ENCODE results near the gene C5orf58.

C5orf58 gene

GRCh38 chr5:170232786-170233185 is at the start of gene C5orf58:
TSS of gene C5orf58 (plus strand) at chr5:170232985. CDS start at chr5:170234977, 1,992 bp downstream.
- no peak for TF ChIP-seq EZH2 (IDR thresholded peaks at IDR 0.05; ENCODE audit: borderline replicate concordance, low read length)
- TF ChIP-seq CTCF (IDR thresholded peaks at IDR 0.05; ENCODE audit: low read length): no peak
- Histone ChIP-seq H3K27me3 (ENCODE audit: insufficient read depth, low read length) (no peaks in the 10 kb centered on the region; the same call in 1 of the 2 replicates), H3K4me3 (ENCODE audit: low read depth, low read length, poor library complexity, severe bottlenecking) (no peak within 1 kb of the TSS), H3K9ac (ENCODE audit: low read length) (no peak within 1 kb of the TSS), H3K4me2 (ENCODE audit: low read length) (no peak within 1 kb of the TSS), H3K27ac (ENCODE audit: low read depth, low read length, poor library complexity, severe bottlenecking) (no peak within 1 kb of the TSS), H4K20me1 (ENCODE audit: insufficient read depth, low read length) (no peaks in the 10 kb centered on the region), H3K9me2 (ENCODE audit: low read depth, low read length) (no peaks in the 10 kb centered on the region), H3K4me1 (ENCODE audit: insufficient read depth, low read length, severe bottlenecking) (no peaks in the 10 kb centered on the region), H2AFZ (ENCODE audit: low read length) (no peak within 1 kb of the TSS), H3F3A (ENCODE audit: insufficient read depth, low read length) (no peaks in the 10 kb centered on the region), H3K79me2 (ENCODE audit: insufficient read depth, low read length) (no peaks in the 10 kb centered on the region), H3K9me3 (ENCODE audit: low read length) (no peaks in the 10 kb centered on the region), H3K36me3 (ENCODE audit: insufficient read depth, low read length) (no peaks in the 10 kb centered on the region)

- no peak overlapping the region for H3K4me2 ChIP-seq (ENCODE audit: low read length)
- H3F3A ChIP-seq (ENCODE audit: insufficient read depth, low read length): no peaks in the 10 kb centered on the region
- no peak overlapping the region for H3K27ac ChIP-seq (ENCODE audit: low read depth, low read length, poor library complexity, severe bottlenecking)
- no peaks in the 10 kb centered on the region for H3K9me3 ChIP-seq (ENCODE audit: low read length)
- H2AFZ ChIP-seq (ENCODE audit: low read length): no peak overlapping the region
- no peaks in the 10 kb centered on the region for H3K36me3 ChIP-seq (ENCODE audit: insufficient read depth, low read length)
- H4K20me1 ChIP-seq (ENCODE audit: insufficient read depth, low read length): no peaks in the 10 kb centered on the region
- H3K9ac ChIP-seq (ENCODE audit: low read length): no peak overlapping the region
- H3K4me1 ChIP-seq (ENCODE audit: insufficient read depth, low read length, severe bottlenecking): no peaks in the 10 kb centered on the region
- H3K4me3 ChIP-seq (ENCODE audit: low read depth, low read length, poor library complexity, severe bottlenecking): no peak overlapping the region
- TF ChIP-seq EZH2 (IDR thresholded peaks at IDR 0.05; ENCODE audit: borderline replicate concordance, low read length): no peak
- peak; percentile 92 for TF ChIP-seq CTCF (IDR thresholded peaks at IDR 0.05; ENCODE audit: low read length)
- no peaks in the 10 kb centered on the region for H3K27me3 ChIP-seq (ENCODE audit: insufficient read depth, low read length)
- H3K9me2 ChIP-seq (ENCODE audit: low read depth, low read length): no peaks in the 10 kb centered on the region
- no peaks in the 10 kb centered on the region for H3K79me2 ChIP-seq (ENCODE audit: insufficient read depth, low read length)
Observed at GRCh38 chr5:170183816-170184687, 48.7 kb upstream of the C5orf58 start.

DNA sequence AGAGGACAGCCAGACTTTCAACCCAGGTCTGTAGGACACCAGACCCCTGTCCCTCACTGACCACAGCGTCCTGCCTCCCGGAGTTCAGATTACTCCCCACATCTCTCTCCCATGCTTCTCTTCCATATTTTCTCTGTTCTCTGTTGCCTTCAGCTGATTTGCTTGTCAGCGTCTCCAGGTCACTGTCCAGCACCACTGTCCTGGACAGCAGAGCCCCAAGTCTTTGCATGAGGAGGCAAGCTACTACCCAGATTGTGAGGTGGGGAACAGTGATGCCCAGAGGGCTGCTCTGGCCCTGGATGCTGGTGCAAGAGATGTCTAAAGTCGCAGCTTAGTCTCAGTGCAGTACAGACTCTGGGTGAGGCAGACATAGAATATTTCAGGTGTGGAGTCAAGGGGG is 48.0 kb upstream of the C5orf58 start:
- Histone ChIP-seq H3K36me3 (ENCODE audit: insufficient read depth, low read length) (no peaks in the 10 kb centered on the region), H3K9ac (ENCODE audit: low read length) (no peak overlapping the region), H3K4me1 (ENCODE audit: insufficient read depth, low read length, severe bottlenecking) (no peaks in the 10 kb centered on the region), H3K9me2 (ENCODE audit: low read depth, low read length) (no peaks in the 10 kb centered on the region), H2AFZ (ENCODE audit: low read length) (no peak overlapping the region), H3K79me2 (ENCODE audit: insufficient read depth, low read length) (no peaks in the 10 kb centered on the region), H3K4me2 (ENCODE audit: low read length) (no peak overlapping the region), H3K9me3 (ENCODE audit: low read length) (no peaks in the 10 kb centered on the region), H4K20me1 (ENCODE audit: insufficient read depth, low read length) (no peaks in the 10 kb centered on the region), H3K27ac (ENCODE audit: low read depth, low read length, poor library complexity, severe bottlenecking) (no peak overlapping the region), H3K4me3 (ENCODE audit: low read depth, low read length, poor library complexity, severe bottlenecking) (no peak overlapping the region), H3F3A (ENCODE audit: insufficient read depth, low read length) (no peaks in the 10 kb centered on the region), H3K27me3 (ENCODE audit: insufficient read depth, low read length) (no peaks in the 10 kb centered on the region)
- TF ChIP-seq CTCF (IDR thresholded peaks at IDR 0.05; ENCODE audit: low read length): no peak
- no peak for TF ChIP-seq EZH2 (IDR thresholded peaks at IDR 0.05; ENCODE audit: borderline replicate concordance, low read length)

Data from OCI-LY1 (cell line).